ENCODE results near the gene TMEM161A. TPM values are rescaled to one million over a fixed set of nuclear protein-coding genes. Genes with fewer than 3 reads are reported as not detected.

TMEM161A gene
- total and polyA plus RNA-seq, 2 of the 13 experiments (the other 11 are each of a cell fraction or from before 2014, with no cell fraction given): 25.9 to 31.4 TPM

DNA sequence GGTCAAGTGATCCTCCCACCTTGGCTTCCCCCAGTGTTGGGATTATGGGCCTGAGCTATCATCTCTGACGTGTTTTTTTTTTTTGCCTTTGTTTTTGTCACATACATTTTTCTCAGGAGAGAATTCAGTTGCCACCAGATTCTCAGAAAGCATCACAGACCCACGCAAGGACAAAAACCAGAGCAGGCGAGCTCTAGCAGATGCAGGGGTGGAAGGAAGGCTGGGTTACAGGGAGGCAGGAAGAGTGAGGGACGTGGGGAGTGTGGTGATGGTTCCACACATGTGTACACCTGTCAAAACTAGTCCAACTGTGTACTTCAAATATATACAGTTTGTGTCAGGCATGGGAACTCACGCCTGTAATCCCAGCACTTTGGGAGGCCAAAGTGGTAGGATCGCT, 4.3 kb downstream of the TMEM161A start:
- FAIRE-seq: no peak
- Histone ChIP-seq H3K9me3 (ENCODE audit: low read length) (peaks cover 13% of the 10 kb centered on the region), H3K9ac (ENCODE audit: insufficient read depth, low read depth, low read length) (no peak overlapping the region), H3K4me3 (replicated peaks in 1 of 3; ENCODE audit: insufficient read depth in 1 of 3, low read depth in 2 of 3, low read length in 3 of 3) (no peak overlapping the region), H3K27ac (ENCODE audit: extremely low read length, insufficient read depth, low read length) (no peak overlapping the region), H3K79me2 (ENCODE audit: insufficient read depth, low read length) (peaks cover 5% of the 10 kb centered on the region), H2AFZ (ENCODE audit: low read length) (no peak overlapping the region), H3K4me1 (ENCODE audit: insufficient read depth, low read length) (peaks cover 14% of the 10 kb centered on the region), H3K4me2 (ENCODE audit: low read depth, low read length) (no peak overlapping the region), H3K27me3 (ENCODE audit: control insufficient read depth in 1 of 2, insufficient read depth in 2 of 2, low read length in 2 of 2) (no peaks in the 10 kb centered on the region), H4K20me1 (ENCODE audit: insufficient read depth, low read length) (no peaks in the 10 kb centered on the region), H3K36me3 (replicated peaks in 1 of 2; ENCODE audit: control insufficient read depth in 1 of 2, insufficient read depth in 2 of 2, low read length in 2 of 2) (0 out of 5 replicates have a peak, but pooled peaks cover 2 to 4% of the 10 kb centered on the region in 2 experiments)
- intact Hi-C loops (cut with micrococcal nuclease; ENCODE audit: unreplicated experiment) (no loop called here), in situ Hi-C loops (cut with HindIII; ENCODE audit: extremely low pct_ligation_motif_present, low pct_unique_long_range_greater_than_20kb) (no loop called here)
- no peak for ATAC-seq
- BruUV-seq (replicated peaks): no TSS peak
- WGBS (ENCODE audit: low lambda C conversion rate): 95% methylated on average over 6 of the region's 6 CpGs
- CTCF ChIA-PET (ENCODE audit: low intra/inter-chr PET ratio, low total read pairs): no interaction called here
- TF ChIP-seq, protein P1, sequence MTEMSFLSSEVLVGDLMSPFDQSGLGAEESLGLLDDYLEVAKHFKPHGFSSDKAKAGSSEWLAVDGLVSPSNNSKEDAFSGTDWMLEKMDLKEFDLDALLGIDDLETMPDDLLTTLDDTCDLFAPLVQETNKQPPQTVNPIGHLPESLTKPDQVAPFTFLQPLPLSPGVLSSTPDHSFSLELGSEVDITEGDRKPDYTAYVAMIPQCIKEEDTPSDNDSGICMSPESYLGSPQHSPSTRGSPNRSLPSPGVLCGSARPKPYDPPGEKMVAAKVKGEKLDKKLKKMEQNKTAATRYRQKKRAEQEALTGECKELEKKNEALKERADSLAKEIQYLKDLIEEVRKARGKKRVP (CRISPR knock-in tag; IDR thresholded peaks at IDR 0.05): no peak
- no peak for TF ChIP-seq ZBTB42 (CRISPR knock-in tag; IDR thresholded peaks at IDR 0.05)
- TF ChIP-seq ZNF768 (CRISPR knock-in tag; IDR thresholded peaks at IDR 0.05): no peak
- no peak for TF ChIP-seq HNF4A (CRISPR knock-in tag; IDR thresholded peaks at IDR 0.05)
- POLR2A ChIA-PET: no interaction called here
- no peak for DNase-seq (ENCODE audit: low spot score)

DNA sequence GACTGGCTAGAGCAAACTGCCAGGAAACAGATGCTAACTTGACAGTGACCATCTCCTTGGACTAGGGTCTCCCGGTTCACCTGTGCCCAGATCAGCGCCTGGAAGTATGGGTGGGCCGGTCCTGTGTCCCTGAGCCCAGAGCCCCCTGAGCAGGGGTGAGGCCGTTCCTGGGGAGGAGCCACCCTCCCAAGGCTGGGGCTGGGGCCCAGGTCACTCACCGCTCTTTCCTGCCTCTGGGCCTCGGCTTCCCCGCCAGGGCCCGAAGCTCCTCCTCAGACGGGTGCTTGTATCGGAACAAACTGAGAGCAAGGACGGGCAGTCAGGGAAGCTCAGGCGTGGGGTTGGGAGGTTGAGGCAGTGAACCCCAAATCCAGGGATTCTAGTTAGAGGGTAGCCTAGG, 5.4 kb downstream of the TMEM161A start:
- H3K9me3 ChIP-seq (ENCODE audit: low read length): peaks cover 13% of the 10 kb centered on the region
- H3K36me3 ChIP-seq (replicated peaks in 1 of 2; ENCODE audit: control insufficient read depth in 1 of 2, insufficient read depth in 2 of 2, low read length in 2 of 2): 0 out of 5 replicates have a peak, but pooled peaks cover 2 to 4% of the 10 kb centered on the region in 2 experiments
- H3K27ac ChIP-seq (ENCODE audit: extremely low read length, insufficient read depth, low read length): no peak overlapping the region
- intact Hi-C loops (cut with micrococcal nuclease; ENCODE audit: unreplicated experiment): no loop called here
- FAIRE-seq: no peak
- in situ Hi-C loops (cut with HindIII; ENCODE audit: extremely low pct_ligation_motif_present, low pct_unique_long_range_greater_than_20kb): no loop called here
- peaks cover 5% of the 10 kb centered on the region for H3K79me2 ChIP-seq (ENCODE audit: insufficient read depth, low read length)
- 94% methylated on average over 9 of the region's 12 CpGs for WGBS (ENCODE audit: low lambda C conversion rate)
- no peaks in the 10 kb centered on the region for H4K20me1 ChIP-seq (ENCODE audit: insufficient read depth, low read length)
- ChIA-PET POLR2A (no interaction called here), CTCF (ENCODE audit: low intra/inter-chr PET ratio, low total read pairs) (no interaction called here)
- H3K4me1 ChIP-seq (ENCODE audit: insufficient read depth, low read length): peaks cover 9% of the 10 kb centered on the region
- no peak overlapping the region for H2AFZ ChIP-seq (ENCODE audit: low read length)
- no peak overlapping the region for H3K4me3 ChIP-seq (replicated peaks in 1 of 3; ENCODE audit: insufficient read depth in 1 of 3, low read depth in 2 of 3, low read length in 3 of 3)
- H3K27me3 ChIP-seq (ENCODE audit: control insufficient read depth in 1 of 2, insufficient read depth in 2 of 2, low read length in 2 of 2): no peaks in the 10 kb centered on the region
- no peak for ATAC-seq
- no TSS peak for BruUV-seq (replicated peaks)
- no peak for DNase-seq (ENCODE audit: low spot score)
- H3K4me2 ChIP-seq (ENCODE audit: low read depth, low read length): no peak overlapping the region
- H3K9ac ChIP-seq (ENCODE audit: insufficient read depth, low read depth, low read length): no peak overlapping the region
- TF ChIP-seq BCL6 (CRISPR knock-in tag; IDR thresholded peaks at IDR 0.05): no peak
- no peak for TF ChIP-seq ZFY (CRISPR knock-in tag; IDR thresholded peaks at IDR 0.05)
- TF ChIP-seq SATB2 (CRISPR knock-in tag; IDR thresholded peaks at IDR 0.05): no peak
- TF ChIP-seq, protein P2, sequence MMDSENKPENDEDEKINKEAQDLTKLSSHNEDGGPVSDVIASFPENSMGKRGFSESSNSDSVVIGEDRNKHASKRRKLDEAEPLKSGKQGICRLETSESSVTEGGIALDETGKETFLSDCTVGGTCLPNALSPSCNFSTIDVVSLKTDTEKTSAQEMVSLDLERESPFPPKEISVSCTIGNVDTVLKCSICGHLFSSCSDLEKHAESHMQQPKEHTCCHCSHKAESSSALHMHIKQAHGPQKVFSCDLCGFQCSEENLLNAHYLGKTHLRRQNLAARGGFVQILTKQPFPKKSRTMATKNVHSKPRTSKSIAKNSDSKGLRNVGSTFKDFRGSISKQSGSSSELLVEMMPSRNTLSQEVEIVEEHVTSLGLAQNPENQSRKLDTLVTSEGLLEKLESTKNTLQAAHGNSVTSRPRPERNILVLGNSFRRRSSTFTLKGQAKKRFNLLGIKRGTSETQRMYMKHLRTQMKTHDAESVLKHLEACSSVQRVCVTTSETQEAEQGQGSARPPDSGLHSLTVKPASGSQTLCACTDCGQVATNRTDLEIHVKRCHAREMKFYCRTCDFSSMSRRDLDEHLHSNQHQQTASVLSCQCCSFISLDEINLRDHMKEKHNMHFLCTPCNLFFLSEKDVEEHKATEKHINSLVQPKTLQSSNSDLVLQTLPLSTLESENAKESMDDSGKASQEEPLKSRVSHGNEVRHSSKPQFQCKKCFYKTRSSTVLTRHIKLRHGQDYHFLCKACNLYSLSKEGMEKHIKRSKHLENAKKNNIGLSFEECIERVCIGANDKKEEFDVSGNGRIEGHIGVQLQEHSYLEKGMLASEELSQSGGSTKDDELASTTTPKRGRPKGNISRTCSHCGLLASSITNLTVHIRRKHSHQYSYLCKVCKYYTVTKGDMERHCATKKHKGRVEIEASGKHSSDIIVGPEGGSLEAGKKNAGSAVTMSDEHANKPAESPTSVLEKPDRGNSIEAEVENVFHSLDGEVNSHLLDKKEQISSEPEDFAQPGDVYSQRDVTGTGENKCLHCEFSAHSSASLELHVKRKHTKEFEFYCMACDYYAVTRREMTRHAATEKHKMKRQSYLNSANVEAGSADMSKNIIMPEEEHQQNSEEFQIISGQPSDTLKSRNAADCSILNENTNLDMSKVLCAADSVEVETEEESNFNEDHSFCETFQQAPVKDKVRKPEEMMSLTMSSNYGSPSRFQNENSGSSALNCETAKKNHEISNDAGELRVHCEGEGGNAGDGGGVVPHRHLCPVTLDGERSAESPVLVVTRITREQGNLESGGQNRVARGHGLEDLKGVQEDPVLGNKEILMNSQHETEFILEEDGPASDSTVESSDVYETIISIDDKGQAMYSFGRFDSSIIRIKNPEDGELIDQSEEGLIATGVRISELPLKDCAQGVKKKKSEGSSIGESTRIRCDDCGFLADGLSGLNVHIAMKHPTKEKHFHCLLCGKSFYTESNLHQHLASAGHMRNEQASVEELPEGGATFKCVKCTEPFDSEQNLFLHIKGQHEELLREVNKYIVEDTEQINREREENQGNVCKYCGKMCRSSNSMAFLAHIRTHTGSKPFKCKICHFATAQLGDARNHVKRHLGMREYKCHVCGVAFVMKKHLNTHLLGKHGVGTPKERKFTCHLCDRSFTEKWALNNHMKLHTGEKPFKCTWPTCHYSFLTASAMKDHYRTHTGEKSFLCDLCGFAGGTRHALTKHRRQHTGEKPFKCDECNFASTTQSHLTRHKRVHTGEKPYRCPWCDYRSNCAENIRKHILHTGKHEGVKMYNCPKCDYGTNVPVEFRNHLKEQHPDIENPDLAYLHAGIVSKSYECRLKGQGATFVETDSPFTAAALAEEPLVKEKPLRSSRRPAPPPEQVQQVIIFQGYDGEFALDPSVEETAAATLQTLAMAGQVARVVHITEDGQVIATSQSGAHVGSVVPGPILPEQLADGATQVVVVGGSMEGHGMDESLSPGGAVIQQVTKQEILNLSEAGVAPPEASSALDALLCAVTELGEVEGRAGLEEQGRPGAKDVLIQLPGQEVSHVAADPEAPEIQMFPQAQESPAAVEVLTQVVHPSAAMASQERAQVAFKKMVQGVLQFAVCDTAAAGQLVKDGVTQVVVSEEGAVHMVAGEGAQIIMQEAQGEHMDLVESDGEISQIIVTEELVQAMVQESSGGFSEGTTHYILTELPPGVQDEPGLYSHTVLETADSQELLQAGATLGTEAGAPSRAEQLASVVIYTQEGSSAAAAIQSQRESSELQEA (CRISPR knock-in tag; IDR thresholded peaks at IDR 0.05; ENCODE audit: not compliant biosample characterization): no peak
- TF ChIP-seq TBX3 (IDR thresholded peaks at IDR 0.05; ENCODE audit: borderline replicate concordance): no peak
- TF ChIP-seq CHCHD3 (CRISPR knock-in tag; IDR thresholded peaks at IDR 0.05): no peak
- no peak for TF ChIP-seq ZNF652 (CRISPR knock-in tag; IDR thresholded peaks at IDR 0.05; ENCODE audit: borderline replicate concordance, low read depth)
